ENCODE results near the gene MOV10. TPM values are rescaled to one million over a fixed set of nuclear protein-coding genes. Genes with fewer than 3 reads are reported as not detected.

The MOV10 gene
- polyA plus RNA-seq, 1 donor from 2014 or later, result 1.4 TPM

DNA sequence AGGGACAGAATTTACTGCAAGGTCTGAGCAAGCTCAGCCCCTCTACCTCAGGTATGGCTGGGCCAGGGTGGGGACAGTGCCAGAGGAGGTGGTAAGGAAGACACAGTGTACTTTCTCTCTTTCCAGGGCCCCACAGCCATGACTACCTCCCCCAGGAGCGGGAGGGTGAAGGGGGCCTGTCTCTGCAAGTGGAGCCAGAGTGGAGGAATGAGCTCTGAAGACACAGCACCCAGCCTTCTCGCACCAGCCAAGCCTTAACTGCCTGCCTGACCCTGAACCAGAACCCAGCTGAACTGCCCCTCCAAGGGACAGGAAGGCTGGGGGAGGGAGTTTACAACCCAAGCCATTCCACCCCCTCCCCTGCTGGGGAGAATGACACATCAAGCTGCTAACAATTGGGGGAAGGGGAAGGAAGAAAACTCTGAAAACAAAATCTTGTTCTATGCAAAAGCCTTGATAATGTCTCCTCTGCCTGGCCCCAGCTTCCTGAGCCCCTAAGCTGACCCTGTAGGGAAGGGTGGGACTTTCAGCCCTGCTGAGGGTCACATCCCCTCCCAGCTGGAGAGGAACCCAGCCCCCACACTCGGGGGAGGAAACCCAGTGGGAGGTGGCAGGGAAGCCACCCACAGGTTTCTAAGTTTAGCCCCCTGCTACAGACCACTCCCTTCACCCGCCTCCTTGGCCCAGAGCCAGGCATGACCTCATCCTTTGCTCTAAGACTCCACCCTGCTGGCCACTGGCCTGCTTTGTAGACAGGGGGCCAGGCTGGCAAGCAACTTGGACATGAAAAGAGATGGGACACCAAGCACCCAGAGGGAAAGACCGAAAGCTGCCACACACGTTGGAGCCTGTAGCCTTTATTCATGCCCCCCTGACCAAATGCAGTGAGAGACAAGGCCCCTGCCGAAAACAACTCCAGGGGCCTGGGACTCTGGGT is 26.1 kb downstream of the MOV10 start:
- H3K9ac ChIP-seq (ENCODE audit: low read length), result no peak overlapping the region

DNA sequence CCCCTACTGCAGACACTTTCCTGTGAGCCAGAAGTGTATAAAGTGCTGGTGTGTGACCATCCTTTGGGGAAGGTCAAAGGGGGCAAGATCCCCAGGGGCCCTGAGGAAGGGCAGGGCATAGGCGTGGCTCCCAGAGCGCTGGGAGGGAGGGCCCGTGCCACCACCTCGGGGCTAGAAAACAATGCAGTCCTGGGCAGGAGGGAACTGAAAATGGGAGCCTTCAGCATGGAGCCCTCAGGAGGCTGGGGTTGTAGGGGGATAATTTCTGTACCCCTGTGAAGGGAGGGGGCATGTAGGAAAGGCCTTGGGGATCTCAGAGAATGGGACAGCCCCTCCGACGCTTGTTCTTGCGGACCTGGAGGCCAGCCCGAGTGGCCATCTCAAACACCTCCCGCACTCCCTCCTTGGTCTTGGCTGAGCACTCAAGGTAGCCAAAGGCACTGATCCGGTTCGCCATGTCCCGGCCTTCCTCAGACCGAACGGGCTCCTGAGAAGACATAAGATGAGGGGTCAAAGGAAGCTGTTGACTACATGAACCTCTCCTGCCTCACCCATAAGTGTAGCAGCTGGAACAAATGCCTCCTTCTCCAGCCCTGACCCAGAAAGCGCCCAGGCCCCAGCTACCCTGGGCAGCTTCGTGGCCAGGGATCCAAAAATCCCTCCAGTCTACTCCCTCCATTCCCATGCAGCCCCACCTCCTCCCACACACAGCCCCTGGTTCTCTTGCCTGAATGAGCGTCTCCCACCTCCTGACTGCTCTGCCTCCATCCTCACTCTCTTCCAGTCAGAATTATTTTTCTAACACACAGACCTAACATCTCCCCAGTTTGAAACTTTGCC is 27.0 kb downstream of the MOV10 start:
- H3K27me3 ChIP-seq (ENCODE audit: insufficient read depth, low read depth, low read length), result peaks cover under 1% of the 10 kb centered on the region
- H3K9me2 ChIP-seq (ENCODE audit: insufficient read depth, low read length), result no peaks in the 10 kb centered on the region
- H3K9ac ChIP-seq (ENCODE audit: low read length), result no peak overlapping the region
- no peak overlapping the region for H3K4me3 ChIP-seq (ENCODE audit: low read length)
- H4K20me1 ChIP-seq (ENCODE audit: insufficient read depth), result no peaks in the 10 kb centered on the region
- no peaks in the 10 kb centered on the region for H3F3A ChIP-seq (ENCODE audit: insufficient read depth, low read length, poor library complexity, severe bottlenecking)
- H3K79me2 ChIP-seq (replicated peaks; ENCODE audit: insufficient read depth, low read length), result no peaks in the 10 kb centered on the region
- no peak overlapping the region for H3K4me2 ChIP-seq (ENCODE audit: low read length)
- no peak overlapping the region for H2AFZ ChIP-seq (ENCODE audit: low read depth, low read length)
- H3K27ac ChIP-seq (ENCODE audit: low read length), result no peak overlapping the region
- no peaks in the 10 kb centered on the region for H3K9me3 ChIP-seq (ENCODE audit: low read length)
- no peaks in the 10 kb centered on the region for H3K36me3 ChIP-seq (ENCODE audit: insufficient read depth, low read length)
- no peak for TF ChIP-seq SMC3 (conservative IDR thresholded peaks at IDR 0.05; ENCODE audit: poor library complexity)
- TF ChIP-seq RAD21 (conservative IDR thresholded peaks at IDR 0.05), result no peak
- TF ChIP-seq, protein P1, sequence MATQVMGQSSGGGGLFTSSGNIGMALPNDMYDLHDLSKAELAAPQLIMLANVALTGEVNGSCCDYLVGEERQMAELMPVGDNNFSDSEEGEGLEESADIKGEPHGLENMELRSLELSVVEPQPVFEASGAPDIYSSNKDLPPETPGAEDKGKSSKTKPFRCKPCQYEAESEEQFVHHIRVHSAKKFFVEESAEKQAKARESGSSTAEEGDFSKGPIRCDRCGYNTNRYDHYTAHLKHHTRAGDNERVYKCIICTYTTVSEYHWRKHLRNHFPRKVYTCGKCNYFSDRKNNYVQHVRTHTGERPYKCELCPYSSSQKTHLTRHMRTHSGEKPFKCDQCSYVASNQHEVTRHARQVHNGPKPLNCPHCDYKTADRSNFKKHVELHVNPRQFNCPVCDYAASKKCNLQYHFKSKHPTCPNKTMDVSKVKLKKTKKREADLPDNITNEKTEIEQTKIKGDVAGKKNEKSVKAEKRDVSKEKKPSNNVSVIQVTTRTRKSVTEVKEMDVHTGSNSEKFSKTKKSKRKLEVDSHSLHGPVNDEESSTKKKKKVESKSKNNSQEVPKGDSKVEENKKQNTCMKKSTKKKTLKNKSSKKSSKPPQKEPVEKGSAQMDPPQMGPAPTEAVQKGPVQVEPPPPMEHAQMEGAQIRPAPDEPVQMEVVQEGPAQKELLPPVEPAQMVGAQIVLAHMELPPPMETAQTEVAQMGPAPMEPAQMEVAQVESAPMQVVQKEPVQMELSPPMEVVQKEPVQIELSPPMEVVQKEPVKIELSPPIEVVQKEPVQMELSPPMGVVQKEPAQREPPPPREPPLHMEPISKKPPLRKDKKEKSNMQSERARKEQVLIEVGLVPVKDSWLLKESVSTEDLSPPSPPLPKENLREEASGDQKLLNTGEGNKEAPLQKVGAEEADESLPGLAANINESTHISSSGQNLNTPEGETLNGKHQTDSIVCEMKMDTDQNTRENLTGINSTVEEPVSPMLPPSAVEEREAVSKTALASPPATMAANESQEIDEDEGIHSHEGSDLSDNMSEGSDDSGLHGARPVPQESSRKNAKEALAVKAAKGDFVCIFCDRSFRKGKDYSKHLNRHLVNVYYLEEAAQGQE (IDR thresholded peaks at IDR 0.05; ENCODE audit: borderline replicate concordance), result no peak
- TF ChIP-seq EZH2 (IDR thresholded peaks at IDR 0.05; ENCODE audit: borderline replicate concordance, insufficient read depth, low read length, poor library complexity, severe bottlenecking), result no peak
- TF ChIP-seq EP300 (conservative IDR thresholded peaks at IDR 0.05; ENCODE audit: poor library complexity, severe bottlenecking), result no peak
- no peak for TF ChIP-seq TAF1 (IDR thresholded peaks at IDR 0.05; ENCODE audit: low read depth)
- no peak for TF ChIP-seq MXI1 (conservative IDR thresholded peaks at IDR 0.05; ENCODE audit: poor library complexity, severe bottlenecking)
- no peak for TF ChIP-seq POLR2AphosphoS5 (IDR thresholded peaks at IDR 0.05)

More for the DNA sequence above, 26.1 kb downstream of the MOV10 start:
- Histone ChIP-seq H3F3A (ENCODE audit: insufficient read depth, low read length, poor library complexity, severe bottlenecking) (no peaks in the 10 kb centered on the region), H3K79me2 (replicated peaks; ENCODE audit: insufficient read depth, low read length) (no peaks in the 10 kb centered on the region), H3K36me3 (ENCODE audit: insufficient read depth, low read length) (no peaks in the 10 kb centered on the region), H3K9me3 (ENCODE audit: low read length) (no peaks in the 10 kb centered on the region), H3K9me2 (ENCODE audit: insufficient read depth, low read length) (no peaks in the 10 kb centered on the region), H3K4me3 (ENCODE audit: low read length) (no peak overlapping the region), H4K20me1 (ENCODE audit: insufficient read depth) (no peaks in the 10 kb centered on the region), H3K27me3 (ENCODE audit: insufficient read depth, low read depth, low read length) (no peaks in the 10 kb centered on the region), H3K4me2 (ENCODE audit: low read length) (no peak overlapping the region), H3K27ac (ENCODE audit: low read length) (no peak overlapping the region), H2AFZ (ENCODE audit: low read depth, low read length) (no peak overlapping the region)
- TF ChIP-seq TAF1 (IDR thresholded peaks at IDR 0.05; ENCODE audit: low read depth), result no peak
- no peak for TF ChIP-seq SMC3 (conservative IDR thresholded peaks at IDR 0.05; ENCODE audit: poor library complexity)
- TF ChIP-seq, protein P2, sequence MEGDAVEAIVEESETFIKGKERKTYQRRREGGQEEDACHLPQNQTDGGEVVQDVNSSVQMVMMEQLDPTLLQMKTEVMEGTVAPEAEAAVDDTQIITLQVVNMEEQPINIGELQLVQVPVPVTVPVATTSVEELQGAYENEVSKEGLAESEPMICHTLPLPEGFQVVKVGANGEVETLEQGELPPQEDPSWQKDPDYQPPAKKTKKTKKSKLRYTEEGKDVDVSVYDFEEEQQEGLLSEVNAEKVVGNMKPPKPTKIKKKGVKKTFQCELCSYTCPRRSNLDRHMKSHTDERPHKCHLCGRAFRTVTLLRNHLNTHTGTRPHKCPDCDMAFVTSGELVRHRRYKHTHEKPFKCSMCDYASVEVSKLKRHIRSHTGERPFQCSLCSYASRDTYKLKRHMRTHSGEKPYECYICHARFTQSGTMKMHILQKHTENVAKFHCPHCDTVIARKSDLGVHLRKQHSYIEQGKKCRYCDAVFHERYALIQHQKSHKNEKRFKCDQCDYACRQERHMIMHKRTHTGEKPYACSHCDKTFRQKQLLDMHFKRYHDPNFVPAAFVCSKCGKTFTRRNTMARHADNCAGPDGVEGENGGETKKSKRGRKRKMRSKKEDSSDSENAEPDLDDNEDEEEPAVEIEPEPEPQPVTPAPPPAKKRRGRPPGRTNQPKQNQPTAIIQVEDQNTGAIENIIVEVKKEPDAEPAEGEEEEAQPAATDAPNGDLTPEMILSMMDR (IDR thresholded peaks at IDR 0.05; ENCODE audit: poor library complexity, severe bottlenecking), result no peak
- TF ChIP-seq POLR2AphosphoS5 (IDR thresholded peaks at IDR 0.05), result no peak
- TF ChIP-seq EZH2 (IDR thresholded peaks at IDR 0.05; ENCODE audit: borderline replicate concordance, insufficient read depth, low read length, poor library complexity, severe bottlenecking), result no peak
- TF ChIP-seq, protein P1 (IDR thresholded peaks at IDR 0.05; ENCODE audit: borderline replicate concordance), result no peak
- no peak for TF ChIP-seq MXI1 (conservative IDR thresholded peaks at IDR 0.05; ENCODE audit: poor library complexity, severe bottlenecking)
- no peak for TF ChIP-seq EP300 (conservative IDR thresholded peaks at IDR 0.05; ENCODE audit: poor library complexity, severe bottlenecking)
- TF ChIP-seq RAD21 (conservative IDR thresholded peaks at IDR 0.05), result no peak
